IMR-90 (cell line): ENCODE results near the gene MAN2C1.

Experiments
- CEBPB ChIP-seq: IDR thresholded peaks from 2 replicates; pipeline ENCODE4 v1.6.1; 2012; ENCODE audit warnings: low read depth, low read length, improper control_type of control experiment
- CTCF ChIP-seq: conservative IDR thresholded peaks from 2 replicates; pipeline ENCODE4 v1.5.1; 2012; ENCODE audit warnings: mild to moderate bottlenecking, low read depth, low read length, improper control_type of control experiment
- ELK1 ChIP-seq: fragments of 150-350 bp; IDR thresholded peaks from 2 replicates; pipeline ENCODE4 v1.6.1; 2016; ENCODE audit warnings: low read depth, mild to moderate bottlenecking, low read length, moderate library complexity, borderline replicate concordance
- POLR2A ChIP-seq: IDR thresholded peaks from 2 replicates; pipeline ENCODE4 v1.6.1; 2012; ENCODE audit warnings: mild to moderate bottlenecking, low read depth, low read length
- RCOR1 ChIP-seq: IDR thresholded peaks from 2 replicates; pipeline ENCODE4 v1.6.1; 2012; ENCODE audit warnings: mild to moderate bottlenecking, low read length, improper control_type of control experiment; ENCODE audit not compliant: insufficient replicate concordance
- TF ChIP-seq, protein P1 (sequence below): fragments of 150-350 bp; IDR thresholded peaks from 2 replicates; pipeline ENCODE4 v1.6.1; 2017; ENCODE audit warnings: mild to moderate bottlenecking, antibody characterized with exemption, low read length, low read depth

DNA sequence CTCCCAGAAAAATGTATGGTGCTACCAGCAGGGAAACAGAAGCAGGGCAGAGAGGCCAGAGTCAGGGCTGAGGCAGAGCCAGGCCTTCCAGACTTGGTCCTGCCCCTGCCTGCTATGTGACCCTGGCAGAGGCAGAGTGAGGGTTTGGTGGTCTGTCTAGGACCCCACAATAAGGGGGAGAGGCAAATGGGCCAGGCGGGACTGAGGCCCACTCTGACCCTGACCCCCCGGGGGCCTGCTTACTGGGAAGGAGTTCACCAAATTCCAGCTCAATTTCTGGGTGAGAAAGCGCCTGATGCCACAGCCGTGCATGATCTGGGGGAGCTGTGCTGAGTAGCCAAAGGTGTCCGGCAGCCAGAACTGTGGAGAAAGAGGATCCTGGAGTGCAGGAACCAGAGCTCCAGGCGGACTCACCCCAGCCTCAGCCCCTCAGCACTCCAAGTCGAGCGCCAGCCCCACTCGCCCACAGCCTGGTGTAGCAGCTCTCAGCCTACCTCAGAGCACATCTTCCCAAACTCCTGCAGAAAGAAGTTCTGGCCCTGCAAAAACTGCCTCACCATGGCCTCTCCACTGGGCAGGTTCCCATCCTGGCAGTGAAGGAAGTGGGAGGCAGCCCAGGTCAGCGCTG is 6.9 kb downstream of the MAN2C1 start:
- no peak for TF ChIP-seq ELK1
- no peak for TF ChIP-seq CTCF
- TF ChIP-seq, protein P1, sequence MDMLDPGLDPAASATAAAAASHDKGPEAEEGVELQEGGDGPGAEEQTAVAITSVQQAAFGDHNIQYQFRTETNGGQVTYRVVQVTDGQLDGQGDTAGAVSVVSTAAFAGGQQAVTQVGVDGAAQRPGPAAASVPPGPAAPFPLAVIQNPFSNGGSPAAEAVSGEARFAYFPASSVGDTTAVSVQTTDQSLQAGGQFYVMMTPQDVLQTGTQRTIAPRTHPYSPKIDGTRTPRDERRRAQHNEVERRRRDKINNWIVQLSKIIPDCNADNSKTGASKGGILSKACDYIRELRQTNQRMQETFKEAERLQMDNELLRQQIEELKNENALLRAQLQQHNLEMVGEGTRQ, result no peak
- TF ChIP-seq RCOR1, result no peak
- TF ChIP-seq CEBPB, result no peak
- no peak for TF ChIP-seq POLR2A
